GM19328 (cell line): ENCODE measurements around the gene C17orf58.
"Not testable (repeated sequence)": the region's sequence is repeated elsewhere in the genome, so short reads cannot be mapped to it uniquely, and the experiment has no call there.

ENCODE experiments used
- ATAC-seq: cut with Tn5 transposase; IDR thresholded peaks from one replicate; pipeline ENCODE4 v1.9.1; 2021; ENCODE audit warnings: mild to moderate bottlenecking, moderate library complexity; ENCODE audit not compliant: unreplicated experiment

Gene C17orf58

GRCh38 chr17:67960276-67960675 is 36.0 kb downstream of the C17orf58 start:
- ATAC-seq: not testable (repeated sequence)

- ATAC-seq: no peak
Observed at GRCh38 chr17:67959510-67959909, 36.8 kb downstream of the C17orf58 start.

DNA sequence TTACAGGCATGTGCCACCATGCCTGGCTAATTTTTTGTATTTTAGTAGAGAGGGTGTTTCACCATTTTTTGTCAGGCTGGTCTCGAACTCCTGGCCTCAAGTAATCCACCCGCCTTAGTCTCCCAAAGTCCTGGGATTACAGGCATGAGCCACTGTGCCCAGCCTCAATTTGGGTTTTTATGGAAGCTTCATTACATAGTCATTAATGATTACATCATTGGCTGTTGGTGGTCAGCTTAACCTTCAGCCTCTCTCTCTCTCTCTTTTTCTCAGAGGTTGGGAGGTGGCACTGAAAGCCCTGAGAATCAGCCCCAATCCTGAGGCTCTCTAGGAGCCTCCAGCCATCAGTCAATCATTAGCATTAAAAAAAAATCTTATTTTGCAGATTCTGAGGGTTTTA is 45.3 kb downstream of the C17orf58 start:
- no peak for ATAC-seq

DNA sequence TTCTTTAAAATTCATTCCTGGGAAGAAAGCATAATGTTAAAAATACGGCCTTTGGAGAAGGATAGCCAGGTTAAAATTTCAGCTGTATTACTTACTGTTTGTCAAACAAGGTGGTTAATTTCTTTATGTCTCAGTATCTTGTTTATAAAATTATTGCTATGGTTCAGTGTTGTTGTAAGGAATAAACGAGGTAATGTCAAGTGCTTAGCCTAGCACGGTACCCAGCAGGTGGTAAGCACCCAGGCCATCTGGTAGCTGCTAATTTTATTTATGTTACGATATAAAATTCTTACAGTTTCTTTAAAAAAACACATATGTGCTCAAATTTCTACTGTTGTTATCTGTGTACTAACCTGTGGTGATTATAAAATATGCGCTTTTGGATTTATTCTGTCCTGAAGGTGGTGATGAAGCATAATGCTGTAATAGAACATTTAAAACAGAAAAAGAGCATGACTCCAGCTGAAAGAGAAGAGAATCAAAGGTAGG is 48.9 kb downstream of the C17orf58 start:
- ATAC-seq: no peak

- no peak for ATAC-seq
Observed at GRCh38 chr17:67946513-67946912, 49.8 kb downstream of the C17orf58 start.

GRCh38 chr17:67944035-67944434 is 52.2 kb downstream of the C17orf58 start:
- no peak for ATAC-seq

GRCh38 chr17:67942810-67943209 is 53.5 kb downstream of the C17orf58 start:
- ATAC-seq: no peak
